MCF 10A (cell line): ENCODE measurements around the gene CPNE4. TPM values are rescaled to one million over a fixed set of nuclear protein-coding genes. Genes with fewer than 3 reads are reported as not detected.

Source experiments
- BruUV-seq: library from RNA; stranded (reverse); fragments of 400-500 nt; replicated peaks from 2 replicates; lab custom pipeline; 2021; lab: Mats Ljungman, UMichigan
- CTCF ChIA-PET: fragments of 300-600 bp; sonication (Branson Sonifier 250); formaldehyde crosslinking; extraction: SDS; loops from one replicate; lab custom pipeline; 2021; ENCODE audit warnings: antibody characterized with exemption, inconsistent platforms; lab: Yijun Ruan, JAX
- POLR2A ChIA-PET: fragments of 300-600, 350-650 bp; sonication (Branson Sonifier 250); formaldehyde crosslinking; extraction: SDS; loops from one replicate; lab custom pipeline; 2020; ENCODE audit warnings: antibody characterized with exemption, inconsistent platforms; lab: Yijun Ruan, JAX
- DNase-seq: peaks from one replicate; pipeline ENCODE4 v3.0.0-alpha.2; 2018; ENCODE audit not compliant: unreplicated experiment
- H3K27ac Mint-ChIP-seq: one replicate; pipeline ENCODE4 v1.8.0; 2022; ENCODE audit warnings: mild to moderate bottlenecking, low read depth, mixed read lengths; ENCODE audit not compliant: unreplicated experiment
- H3K27me3 Mint-ChIP-seq: one replicate; pipeline ENCODE4 v1.8.0; 2022; ENCODE audit warnings: mixed read lengths; ENCODE audit not compliant: insufficient read depth, unreplicated experiment
- H3K36me3 Mint-ChIP-seq: one replicate; pipeline ENCODE4 v1.8.0; 2022; ENCODE audit warnings: mild to moderate bottlenecking, moderate library complexity, mixed read lengths; ENCODE audit not compliant: insufficient read depth, unreplicated experiment
- H3K4me1 Mint-ChIP-seq: one replicate; pipeline ENCODE4 v1.8.0; 2022; ENCODE audit warnings: mixed read lengths; ENCODE audit not compliant: insufficient read depth, unreplicated experiment
- H3K4me3 Mint-ChIP-seq: one replicate; pipeline ENCODE4 v1.8.0; 2022; ENCODE audit warnings: mild to moderate bottlenecking, moderate library complexity, mixed read lengths; ENCODE audit not compliant: unreplicated experiment
- H3K9me3 Mint-ChIP-seq: one replicate; pipeline ENCODE4 v1.8.0; 2022; ENCODE audit warnings: mixed read lengths; ENCODE audit not compliant: unreplicated experiment
- intact Hi-C: fragments of 100-400 bp; cut with micrococcal nuclease; formaldehyde crosslinking; loops from 2 replicates; pipeline ENCODE4 v1.14.1; 2022
- total RNA-seq: library from RNA; stranded (reverse); gene quantifications from 2 replicates; pipeline ENCODE4 v1.2.3, GENCODE V29; 2022
- TF ChIP-seq, protein P1 (sequence below): fragments of 200-600 bp; IDR thresholded peaks from one replicate; pipeline ENCODE4 v1.8.0; 2022; ENCODE audit warnings: antibody characterized with exemption, mild to moderate bottlenecking; ENCODE audit not compliant: unreplicated experiment

CPNE4 gene
- total RNA-seq, 1 experiment from 2014 or later, result not detected

DNA sequence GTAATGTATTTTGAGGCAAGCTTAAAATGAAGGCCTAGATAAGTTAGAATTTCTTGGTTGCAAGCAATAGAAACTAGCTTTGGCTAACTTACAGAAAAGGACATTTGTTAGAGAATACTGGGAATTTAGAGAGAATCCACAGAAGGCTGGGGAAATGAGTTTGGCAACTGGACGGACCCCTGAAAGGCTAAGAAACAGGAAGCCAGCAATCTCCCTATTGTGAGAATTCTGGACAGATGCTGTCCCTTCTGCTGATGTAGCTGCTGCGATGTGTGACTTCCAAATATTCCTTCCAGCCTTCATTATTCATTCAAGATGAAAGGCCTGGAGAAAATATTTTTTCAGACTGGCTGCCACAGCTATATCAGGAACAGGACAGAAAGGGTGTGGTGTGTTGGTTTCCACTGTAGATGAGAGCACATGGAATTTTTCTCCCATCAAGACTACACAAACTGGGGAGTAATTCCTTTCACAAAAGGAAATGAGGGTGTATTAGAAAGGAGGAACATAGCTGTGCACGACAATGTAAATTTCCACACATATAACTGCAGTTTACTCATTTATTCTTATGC lies 213.5 kb downstream of the CPNE4 start:
- Mint-ChIP-seq H3K4me3 (no peak overlapping the region), H3K9me3 (no peaks in the 10 kb centered on the region), H3K4me1 (no peaks in the 10 kb centered on the region), H3K36me3 (no peaks in the 10 kb centered on the region), H3K27me3 (peaks cover 11% of the 10 kb centered on the region), H3K27ac (no peak overlapping the region)
- TF ChIP-seq, protein P1, sequence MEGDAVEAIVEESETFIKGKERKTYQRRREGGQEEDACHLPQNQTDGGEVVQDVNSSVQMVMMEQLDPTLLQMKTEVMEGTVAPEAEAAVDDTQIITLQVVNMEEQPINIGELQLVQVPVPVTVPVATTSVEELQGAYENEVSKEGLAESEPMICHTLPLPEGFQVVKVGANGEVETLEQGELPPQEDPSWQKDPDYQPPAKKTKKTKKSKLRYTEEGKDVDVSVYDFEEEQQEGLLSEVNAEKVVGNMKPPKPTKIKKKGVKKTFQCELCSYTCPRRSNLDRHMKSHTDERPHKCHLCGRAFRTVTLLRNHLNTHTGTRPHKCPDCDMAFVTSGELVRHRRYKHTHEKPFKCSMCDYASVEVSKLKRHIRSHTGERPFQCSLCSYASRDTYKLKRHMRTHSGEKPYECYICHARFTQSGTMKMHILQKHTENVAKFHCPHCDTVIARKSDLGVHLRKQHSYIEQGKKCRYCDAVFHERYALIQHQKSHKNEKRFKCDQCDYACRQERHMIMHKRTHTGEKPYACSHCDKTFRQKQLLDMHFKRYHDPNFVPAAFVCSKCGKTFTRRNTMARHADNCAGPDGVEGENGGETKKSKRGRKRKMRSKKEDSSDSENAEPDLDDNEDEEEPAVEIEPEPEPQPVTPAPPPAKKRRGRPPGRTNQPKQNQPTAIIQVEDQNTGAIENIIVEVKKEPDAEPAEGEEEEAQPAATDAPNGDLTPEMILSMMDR, result no peak
- POLR2A ChIA-PET, result no interaction called here
- intact Hi-C loops, result no loop called here
- CTCF ChIA-PET, result no interaction called here
- BruUV-seq, result no TSS peak
- no peak for DNase-seq

DNA sequence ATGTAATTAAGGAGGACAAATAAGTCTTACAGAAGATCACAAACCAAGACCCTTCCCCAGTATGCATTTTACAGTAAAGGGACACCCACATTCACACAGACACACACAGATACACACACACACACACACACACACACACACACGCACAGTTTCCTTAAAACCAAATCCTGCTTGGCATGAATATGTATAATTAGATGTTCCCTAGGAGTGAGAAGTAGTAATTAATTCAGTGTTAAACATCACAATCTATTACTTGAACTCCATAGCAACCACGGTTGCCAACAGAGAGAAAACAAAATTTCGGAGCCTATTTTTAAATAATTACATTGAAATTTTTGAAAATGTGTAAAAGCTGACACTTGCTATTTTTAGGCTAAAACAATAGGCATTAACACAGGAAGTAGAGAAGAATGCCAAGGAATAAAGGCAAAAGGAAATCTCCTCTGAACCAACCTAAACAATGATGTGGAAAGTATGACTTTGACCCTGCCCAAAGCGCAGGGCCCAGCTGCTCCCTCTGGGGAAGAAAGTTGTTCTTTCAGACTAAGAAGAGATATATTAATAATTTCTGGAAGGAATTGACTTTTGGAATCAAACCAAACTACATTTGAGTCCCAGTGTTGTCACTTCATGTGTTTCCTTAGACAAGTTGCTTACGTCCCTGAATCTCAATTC lies 215.3 kb downstream of the CPNE4 start:
- H3K27ac Mint-ChIP-seq, result no peak overlapping the region
- no peak for DNase-seq
- H3K36me3 Mint-ChIP-seq, result no peaks in the 10 kb centered on the region
- no peaks in the 10 kb centered on the region for H3K4me1 Mint-ChIP-seq
- no peaks in the 10 kb centered on the region for H3K9me3 Mint-ChIP-seq
- H3K4me3 Mint-ChIP-seq, result no peak overlapping the region
- H3K27me3 Mint-ChIP-seq, result peaks cover 4% of the 10 kb centered on the region
- ChIA-PET POLR2A (interaction anchor here (0.6 kb wide), 1 partner anchor 24 kb away, joined by 3 read pairs; no protein-coding TSS in a partner anchor), CTCF (interaction anchor here (0.6 to 0.7 kb wide), 2 partner anchors 99 to 780 kb away, joined by 3 read pairs; no protein-coding TSS in a partner anchor)
- intact Hi-C loops, result no loop called here
- no TSS peak for BruUV-seq
- TF ChIP-seq, protein P1, result no peak

DNA sequence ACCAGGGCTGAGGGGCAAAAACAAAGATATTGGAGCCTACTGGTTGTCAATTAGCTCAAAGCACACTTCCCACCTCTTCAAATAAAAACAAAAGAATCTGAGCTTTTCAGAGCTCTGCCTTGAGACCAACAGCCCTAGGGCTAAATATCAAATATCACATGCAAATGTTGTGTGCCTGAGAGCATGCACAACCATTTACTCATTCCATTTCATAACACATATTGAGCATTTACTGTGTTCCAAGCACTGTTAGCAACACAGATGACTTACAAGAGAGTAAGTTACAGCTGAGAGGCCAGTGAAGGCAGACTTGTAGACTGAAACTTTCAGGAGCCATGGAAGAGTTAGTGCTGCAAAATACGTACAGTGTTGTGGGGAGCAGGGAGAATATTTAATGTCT lies 222.4 kb downstream of the CPNE4 start:
- TF ChIP-seq, protein P1, result no peak
- BruUV-seq, result no TSS peak
- Mint-ChIP-seq H3K27me3 (peaks cover 54% of the 10 kb centered on the region), H3K4me3 (no peak overlapping the region), H3K27ac (no peak overlapping the region), H3K36me3 (no peaks in the 10 kb centered on the region), H3K9me3 (no peaks in the 10 kb centered on the region), H3K4me1 (peaks cover 6% of the 10 kb centered on the region)
- intact Hi-C loops, result no loop called here
- POLR2A ChIA-PET, result no interaction called here
- CTCF ChIA-PET, result interaction anchor here (1.9 kb wide), 1 partner anchor 18 kb away, joined by 10 read pairs; no protein-coding TSS in a partner anchor
- peak; percentile 31 for DNase-seq

DNA sequence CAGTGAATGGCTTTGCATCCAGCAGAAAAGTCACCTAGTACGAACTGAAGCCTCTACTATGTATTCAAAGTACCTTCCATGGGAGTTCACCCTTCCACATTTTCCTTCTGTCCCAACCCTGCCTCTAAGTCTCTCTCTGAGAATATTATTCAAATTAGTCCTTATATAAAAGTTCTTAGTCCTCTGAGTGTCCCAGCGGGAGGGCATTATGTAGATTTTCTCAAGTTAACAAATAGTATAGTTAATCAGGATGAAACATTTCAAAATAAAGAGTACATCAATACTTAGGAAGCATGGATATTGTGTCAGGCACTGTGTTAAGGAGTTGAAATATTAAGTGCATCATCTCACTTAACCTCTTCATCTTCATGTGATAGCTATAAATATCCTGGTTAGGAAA lies 223.3 kb downstream of the CPNE4 start:
- POLR2A ChIA-PET, result no interaction called here
- no peak overlapping the region for H3K27ac Mint-ChIP-seq

More for the DNA sequence above, 223.3 kb downstream of the CPNE4 start:
- H3K36me3 Mint-ChIP-seq, result no peaks in the 10 kb centered on the region
- no TSS peak for BruUV-seq
- H3K4me1 Mint-ChIP-seq, result peaks cover 6% of the 10 kb centered on the region
- TF ChIP-seq, protein P1, result no peak
- intact Hi-C loops, result no loop called here
- H3K9me3 Mint-ChIP-seq, result no peaks in the 10 kb centered on the region
- DNase-seq, result no peak
- CTCF ChIA-PET, result interaction anchor here (1.3 kb wide), 1 partner anchor 16 kb away, joined by 6 read pairs; no protein-coding TSS in a partner anchor
- no peak overlapping the region for H3K4me3 Mint-ChIP-seq
- H3K27me3 Mint-ChIP-seq, result peaks cover 63% of the 10 kb centered on the region
